Measurements from ENCODE around the gene TSTD2.
"Not testable (repeated sequence)": the region's sequence is repeated elsewhere in the genome, so short reads cannot be mapped to it uniquely, and the experiment has no call there.

Gene TSTD2

GRCh38 chr9:97593960-97594359, 39.2 kb downstream of the TSTD2 start:
- Histone ChIP-seq H3K36me3 (no peaks in the 10 kb centered on the region), H3K4me3 (ENCODE audit: low read depth, low read length) (no peak overlapping the region), H3K27ac (no peak overlapping the region), H3K9me3 (ENCODE audit: severe bottlenecking) (no peaks in the 10 kb centered on the region), H3K27me3 (ENCODE audit: insufficient read depth, low read depth, severe bottlenecking) (no peaks in the 10 kb centered on the region)
- DNase-seq = no peak
- no peak for TF ChIP-seq CTCF (IDR thresholded peaks at IDR 0.05; ENCODE audit: low read depth, low read length)

DNA sequence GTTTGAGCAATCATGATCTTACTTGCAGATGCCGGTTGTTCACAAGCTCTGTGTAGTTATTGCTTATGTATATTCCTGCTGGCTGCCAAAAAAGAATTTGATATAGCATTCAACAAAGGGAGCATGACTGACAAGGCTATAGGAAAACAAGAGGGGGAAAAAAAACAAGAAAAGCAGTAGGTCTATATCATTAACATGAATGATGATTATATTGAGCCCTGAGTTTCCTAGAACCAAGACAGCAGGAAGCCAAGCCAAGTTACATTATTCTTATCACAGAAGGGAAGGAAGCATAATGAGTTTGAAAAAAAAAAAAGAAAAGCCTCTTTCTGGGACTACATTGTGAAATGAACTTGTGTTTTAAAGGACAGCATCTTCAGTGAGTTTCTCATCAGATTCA, 41.0 kb downstream of the TSTD2 start:
- Histone ChIP-seq H3K27me3 (ENCODE audit: insufficient read depth, low read depth, severe bottlenecking) (no peaks in the 10 kb centered on the region), H3K27ac (no peak overlapping the region), H3K4me3 (ENCODE audit: low read depth, low read length) (no peak overlapping the region), H3K9me3 (ENCODE audit: severe bottlenecking) (no peaks in the 10 kb centered on the region), H3K36me3 (no peaks in the 10 kb centered on the region)
- DNase-seq = no peak
- no peak for TF ChIP-seq CTCF (IDR thresholded peaks at IDR 0.05; ENCODE audit: low read depth, low read length)

DNA sequence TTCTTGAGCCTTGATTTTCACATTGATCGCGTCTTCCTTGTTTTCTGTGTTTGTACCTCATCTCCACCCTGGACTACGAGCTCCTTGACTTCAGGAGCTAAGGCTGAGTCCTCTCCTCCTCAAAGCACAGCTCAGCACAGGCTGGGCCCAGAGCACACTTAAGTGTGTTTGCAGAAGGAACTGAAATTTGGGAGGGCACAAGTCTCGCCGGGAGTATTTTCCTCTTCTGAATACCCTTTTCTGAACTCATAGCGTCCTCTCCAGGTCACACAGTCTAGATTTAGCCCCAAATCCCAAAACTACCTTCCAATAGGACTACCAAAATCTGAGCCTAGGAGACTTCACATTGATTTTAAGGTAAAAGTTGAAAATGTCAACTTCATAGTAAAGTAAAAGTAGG, 41.6 kb downstream of the TSTD2 start:
- no peak overlapping the region for H3K4me3 ChIP-seq (ENCODE audit: low read depth, low read length)
- H3K27me3 ChIP-seq (ENCODE audit: insufficient read depth, low read depth, severe bottlenecking) = no peaks in the 10 kb centered on the region
- DNase-seq = no peak
- TF ChIP-seq CTCF (IDR thresholded peaks at IDR 0.05; ENCODE audit: low read depth, low read length) = no peak
- no peaks in the 10 kb centered on the region for H3K36me3 ChIP-seq
- H3K27ac ChIP-seq = no peak overlapping the region
- peaks cover 2% of the 10 kb centered on the region for H3K9me3 ChIP-seq (ENCODE audit: severe bottlenecking)

- not testable (repeated sequence) for H3K27ac ChIP-seq; DNase-seq; H3K4me3 ChIP-seq (ENCODE audit: low read depth, low read length); H3K36me3 ChIP-seq; H3K9me3 ChIP-seq (ENCODE audit: severe bottlenecking); H3K27me3 ChIP-seq (ENCODE audit: insufficient read depth, low read depth, severe bottlenecking)
These were observed 46.3 kb downstream of the TSTD2 start for GRCh38 chr9:97586909-97587308.

DNA sequence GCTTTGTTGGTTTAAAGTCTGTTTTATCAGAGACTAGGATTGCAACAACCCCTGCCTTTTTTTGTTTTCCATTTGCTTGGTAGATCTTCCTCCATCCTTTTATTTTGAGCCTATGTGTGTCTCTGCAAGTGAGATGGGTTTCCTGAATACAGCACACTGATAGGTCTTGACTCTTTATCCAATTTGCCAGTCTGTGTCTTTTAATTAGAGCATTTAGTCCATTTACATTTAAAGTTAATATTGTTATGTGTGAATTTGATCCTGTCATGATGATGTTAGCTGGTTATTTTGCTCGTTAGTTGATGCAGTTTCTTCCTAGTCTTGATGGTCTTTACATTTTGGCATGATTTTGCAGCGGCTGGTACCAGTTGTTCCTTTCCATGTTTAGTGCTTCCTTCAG, 48.4 kb downstream of the TSTD2 start:
- not testable (repeated sequence) for H3K9me3 ChIP-seq (ENCODE audit: severe bottlenecking); H3K27me3 ChIP-seq (ENCODE audit: insufficient read depth, low read depth, severe bottlenecking); H3K27ac ChIP-seq; H3K4me3 ChIP-seq (ENCODE audit: low read depth, low read length); H3K36me3 ChIP-seq; DNase-seq

- not testable (repeated sequence) for H3K9me3 ChIP-seq (ENCODE audit: severe bottlenecking); DNase-seq; H3K4me3 ChIP-seq (ENCODE audit: low read depth, low read length); H3K27ac ChIP-seq; H3K36me3 ChIP-seq; H3K27me3 ChIP-seq (ENCODE audit: insufficient read depth, low read depth, severe bottlenecking)
These were observed 51.6 kb downstream of the TSTD2 start for GRCh38 chr9:97581590-97581989.

GRCh38 chr9:97579914-97580313, 53.3 kb downstream of the TSTD2 start:
- no peaks in the 10 kb centered on the region for H3K27me3 ChIP-seq (ENCODE audit: insufficient read depth, low read depth, severe bottlenecking)
- no peak for TF ChIP-seq CTCF (IDR thresholded peaks at IDR 0.05; ENCODE audit: low read depth, low read length)
- H3K36me3 ChIP-seq = no peaks in the 10 kb centered on the region
- no peak overlapping the region for H3K27ac ChIP-seq
- no peaks in the 10 kb centered on the region for H3K9me3 ChIP-seq (ENCODE audit: severe bottlenecking)
- H3K4me3 ChIP-seq (ENCODE audit: low read depth, low read length) = no peak overlapping the region
- DNase-seq = no peak
